Endodermal cell (in vitro differentiated cells): Measurements from ENCODE around the gene PPM1E. TPM values are rescaled to one million over a fixed set of nuclear protein-coding genes. Genes with fewer than 3 reads are reported as not detected.

ENCODE experiments used
- DNase-seq: peaks from one replicate; pipeline ENCODE4 v3.0.0-alpha.2; 2017
- H3K27ac ChIP-seq: 2 replicates; pipeline ENCODE4 v1.5.1; 2013; ENCODE audit warnings: mild to moderate bottlenecking, low read depth, low read length, moderate library complexity
- H3K27me3 ChIP-seq: 2 replicates; pipeline ENCODE4 v1.6.1; 2013; ENCODE audit warnings: mild to moderate bottlenecking, low read length, moderate library complexity; ENCODE audit not compliant: insufficient read depth, control insufficient read depth, poor library complexity, severe bottlenecking
- H3K36me3 ChIP-seq: 2 replicates; pipeline ENCODE4 v1.7.0; 2013; ENCODE audit warnings: mild to moderate bottlenecking, low read length, moderate library complexity; ENCODE audit not compliant: control insufficient read depth, insufficient read depth
- H3K4me1 ChIP-seq: one replicate; pipeline ENCODE4 v1.7.0; 2013; ENCODE audit warnings: low read length; ENCODE audit not compliant: control insufficient read depth, insufficient read depth
- H3K4me3 ChIP-seq: 2 replicates; pipeline ENCODE4 v1.5.1; 2013; ENCODE audit warnings: mild to moderate bottlenecking, low read length, moderate library complexity
- H3K9ac ChIP-seq: 2 replicates; pipeline ENCODE4 v1.6.1; 2013; ENCODE audit warnings: mild to moderate bottlenecking, low read length, moderate library complexity; ENCODE audit not compliant: poor library complexity, severe bottlenecking; ENCODE audit errors: extremely low read depth
- H3K9me3 ChIP-seq: 2 replicates; pipeline ENCODE4 v1.6.1; 2013; ENCODE audit warnings: mild to moderate bottlenecking, low read length, moderate library complexity; ENCODE audit not compliant: control insufficient read depth
- H3K27ac Mint-ChIP-seq: 2 replicates; pipeline ENCODE4 v1.8.0; 2020; ENCODE audit warnings: mixed read lengths
- H3K27me3 Mint-ChIP-seq: 2 replicates; pipeline ENCODE4 v1.8.0; 2021; ENCODE audit warnings: mild to moderate bottlenecking, mixed read lengths; ENCODE audit not compliant: insufficient read depth
- H3K36me3 Mint-ChIP-seq: 2 replicates; pipeline ENCODE4 v1.8.0; 2020; ENCODE audit warnings: low read depth, mixed read lengths
- H3K4me1 Mint-ChIP-seq: 2 replicates; pipeline ENCODE4 v1.8.0; 2020; ENCODE audit warnings: mixed read lengths
- H3K4me3 Mint-ChIP-seq: 2 replicates; pipeline ENCODE4 v1.8.0; 2020; ENCODE audit warnings: mild to moderate bottlenecking, moderate library complexity, mixed read lengths
- H3K9me3 Mint-ChIP-seq: 2 replicates; pipeline ENCODE4 v1.8.0; 2020; ENCODE audit warnings: mild to moderate bottlenecking, mixed read lengths
- WGBS, 2 experiments: methylation state at CpG; one replicate each; pipeline versions ENCODE4 v1.1.5 to v1.1.7; 2013; ENCODE audit warnings: missing lambda C conversion rate in 2 of 2, mixed read lengths in 1 of 2; ENCODE audit not compliant: insufficient coverage in 1 of 2, insufficient read length in 1 of 2; 5-methylcytosine and 5-hydroxymethylcytosine counted together
- total RNA-seq, 2 donors: library from RNA; stranded (reverse); fragmentation: NEBNext Ultra II Directional in 1 of 2; extraction: Animal tissue kit (Norgen Biotek cat#: 25700) in 1 of 2; gene quantifications; 2 replicates in 1 of 2; 3 replicates in 1 of 2; pipeline ENCODE4 v1.2.1, GENCODE V29; 2021
- TF ChIP-seq, protein P1 (sequence below): fragments of 200-600 bp; sonication (generic); conservative IDR thresholded peaks from 2 replicates; pipeline ENCODE4 v1.5.0; 2021; ENCODE audit warnings: antibody characterized with exemption, mild to moderate bottlenecking

Gene PPM1E
- total RNA-seq, 2 donors from 2014 or later: 1.4 to 2.2 TPM

- Histone ChIP-seq H3K27me3 (no peaks in the 10 kb centered on the region), H3K4me3 (no peak overlapping the region), H3K4me1 (no peaks in the 10 kb centered on the region), H3K9ac (no peak overlapping the region), H3K36me3 (no peaks in the 10 kb centered on the region), H3K9me3 (peaks cover 7% of the 10 kb centered on the region), H3K27ac (no peak overlapping the region)
- Mint-ChIP-seq H3K4me1 (peaks cover 11% of the 10 kb centered on the region), H3K36me3 (no peaks in the 10 kb centered on the region), H3K9me3 (peaks cover 3% of the 10 kb centered on the region), H3K27me3 (no peaks in the 10 kb centered on the region), H3K4me3 (no peak overlapping the region), H3K27ac (no peak overlapping the region)
- WGBS, 2 experiments: 86% methylated on average over 1 of the region's 1 CpG; no CpG with 5 or more reads in 1 of the 2 experiments
- TF ChIP-seq, protein P1, sequence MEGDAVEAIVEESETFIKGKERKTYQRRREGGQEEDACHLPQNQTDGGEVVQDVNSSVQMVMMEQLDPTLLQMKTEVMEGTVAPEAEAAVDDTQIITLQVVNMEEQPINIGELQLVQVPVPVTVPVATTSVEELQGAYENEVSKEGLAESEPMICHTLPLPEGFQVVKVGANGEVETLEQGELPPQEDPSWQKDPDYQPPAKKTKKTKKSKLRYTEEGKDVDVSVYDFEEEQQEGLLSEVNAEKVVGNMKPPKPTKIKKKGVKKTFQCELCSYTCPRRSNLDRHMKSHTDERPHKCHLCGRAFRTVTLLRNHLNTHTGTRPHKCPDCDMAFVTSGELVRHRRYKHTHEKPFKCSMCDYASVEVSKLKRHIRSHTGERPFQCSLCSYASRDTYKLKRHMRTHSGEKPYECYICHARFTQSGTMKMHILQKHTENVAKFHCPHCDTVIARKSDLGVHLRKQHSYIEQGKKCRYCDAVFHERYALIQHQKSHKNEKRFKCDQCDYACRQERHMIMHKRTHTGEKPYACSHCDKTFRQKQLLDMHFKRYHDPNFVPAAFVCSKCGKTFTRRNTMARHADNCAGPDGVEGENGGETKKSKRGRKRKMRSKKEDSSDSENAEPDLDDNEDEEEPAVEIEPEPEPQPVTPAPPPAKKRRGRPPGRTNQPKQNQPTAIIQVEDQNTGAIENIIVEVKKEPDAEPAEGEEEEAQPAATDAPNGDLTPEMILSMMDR: no peak
- DNase-seq: no peak
These were observed 161.6 kb downstream of the PPM1E start for GRCh38 chr17:58917228-58917627.

GRCh38 chr17:58918072-58918471, 162.4 kb downstream of the PPM1E start:
- Histone ChIP-seq H3K27ac (no peak overlapping the region), H3K9ac (no peak overlapping the region), H3K4me1 (no peaks in the 10 kb centered on the region), H3K4me3 (no peak overlapping the region), H3K9me3 (no peaks in the 10 kb centered on the region), H3K36me3 (no peaks in the 10 kb centered on the region), H3K27me3 (no peaks in the 10 kb centered on the region)
- WGBS, 2 experiments: 73% methylated on average over 2 of the region's 2 CpGs; no CpG with 5 or more reads in 1 of the 2 experiments
- Mint-ChIP-seq H3K4me3 (no peak overlapping the region), H3K4me1 (peaks cover 11% of the 10 kb centered on the region), H3K27me3 (no peaks in the 10 kb centered on the region), H3K9me3 (no peaks in the 10 kb centered on the region), H3K27ac (no peak overlapping the region), H3K36me3 (no peaks in the 10 kb centered on the region)
- no peak for DNase-seq
- TF ChIP-seq, protein P1: no peak

- H3K27me3 ChIP-seq: no peaks in the 10 kb centered on the region
- H3K27ac Mint-ChIP-seq: no peak overlapping the region
- H3K9me3 Mint-ChIP-seq: no peaks in the 10 kb centered on the region
- H3K9me3 ChIP-seq: no peaks in the 10 kb centered on the region
- TF ChIP-seq, protein P1: no peak
- H3K4me3 ChIP-seq: no peak overlapping the region
- no peaks in the 10 kb centered on the region for H3K36me3 Mint-ChIP-seq
- H3K36me3 ChIP-seq: no peaks in the 10 kb centered on the region
- no peaks in the 10 kb centered on the region for H3K4me1 ChIP-seq
- H3K27me3 Mint-ChIP-seq: no peaks in the 10 kb centered on the region
- H3K4me3 Mint-ChIP-seq: no peak overlapping the region
- no peak overlapping the region for H3K9ac ChIP-seq
- DNase-seq: no peak
- no peak overlapping the region for H3K27ac ChIP-seq
- peaks cover 11% of the 10 kb centered on the region for H3K4me1 Mint-ChIP-seq
These were observed 163.2 kb downstream of the PPM1E start for GRCh38 chr17:58918884-58919283.
